HCT116 (cell line): ENCODE results near the gene CCND2. TPM values are rescaled to one million over a fixed set of nuclear protein-coding genes. Genes with fewer than 3 reads are reported as not detected.

ENCODE experiments used
- ATAC-seq: fragments of 200-7000 bp; cut with Tn5 transposase; 2 replicates; pipeline ENCODE4 v1.9.1; 2020; ENCODE audit warnings: mild to moderate bottlenecking, moderate library complexity
- BruUV-seq: library from RNA; stranded (reverse); fragments of 400-500 nt; replicated peaks from 2 replicates; lab custom pipeline; 2021; lab: Mats Ljungman, UMichigan
- CTCF ChIA-PET: fragments of 300-600 bp; sonication (Branson Sonifier 250); formaldehyde crosslinking; loops from one replicate; lab custom pipeline; 2021; ENCODE audit warnings: antibody characterized with exemption; lab: Charles Lee
- POLR2A ChIA-PET: fragments of 300-600, 350-600 bp; sonication (Branson Sonifier 250); formaldehyde crosslinking; loops from one replicate; lab custom pipeline; 2021; ENCODE audit warnings: antibody characterized with exemption; lab: Charles Lee
- RAD21 ChIA-PET, 2 experiments: fragments of 300-600 bp; sonication (Branson Sonifier 250); formaldehyde crosslinking; loops; one replicate each; lab custom pipeline; 2023; ENCODE audit warnings: low total read pairs in 2 of 2; ENCODE audit not compliant: uncharacterized antibody in 2 of 2, unreplicated experiment in 2 of 2, low non-redundant PET in 1 of 2; lab: Charles Lee
- DNase-seq: peaks from one replicate; pipeline ENCODE4 v3.0.0-alpha.2; 2010; ENCODE audit warnings: low read depth, low spot score
- H2AFZ ChIP-seq: fragments of 200-600 bp; shearing (Covaris generic), sonication (generic); 2 replicates; pipeline ENCODE4 v1.6.1; 2017; ENCODE audit warnings: low read depth, mixed run types, mixed read lengths, antibody characterized with exemption, low read length; ENCODE audit not compliant: poor library complexity, severe bottlenecking
- H3K27ac ChIP-seq: 2 replicates; pipeline ENCODE4 v1.5.1; 2012; ENCODE audit warnings: low read depth, low read length
- H3K27me3 ChIP-seq: fragments of 200-600 bp; sonication (generic); 2 replicates; pipeline ENCODE4 v1.6.1; 2016; ENCODE audit warnings: mixed run types, low read length, mixed read lengths; ENCODE audit not compliant: insufficient read depth
- H3K36me3 ChIP-seq, 2 experiments: fragments of 200-500 bp in 1 of 2; fragments of 200-600 bp in 1 of 2; sonication (Bioruptor generic) in 1 of 2; sonication (generic) in 1 of 2; 2 replicates each; pipeline versions ENCODE4 v1.5.1 to v1.6.1; 2014 to 2016; ENCODE audit warnings: low read length in 2 of 2, inconsistent platforms in 1 of 2, mixed read lengths in 1 of 2, mixed run types in 1 of 2; ENCODE audit not compliant: insufficient read depth in 2 of 2, control insufficient read depth in 1 of 2
- H3K4me1 ChIP-seq, 2 experiments: fragments of 200-600 bp in 1 of 2; sonication (generic) in 1 of 2; 2 replicates each; pipeline versions ENCODE4 v1.5.1 to v1.6.1; 2012 to 2017; ENCODE audit warnings: low read length in 2 of 2, inconsistent platforms in 1 of 2, mild to moderate bottlenecking in 1 of 2, mixed read lengths in 1 of 2, mixed run types in 1 of 2, moderate library complexity in 1 of 2; ENCODE audit not compliant: insufficient read depth in 2 of 2, control insufficient read depth in 1 of 2
- H3K4me2 ChIP-seq: fragments of 200-600 bp; sonication (generic); 2 replicates; pipeline ENCODE4 v1.6.1; 2017; ENCODE audit warnings: mixed run types, low read length, mixed read lengths
- H3K4me3 ChIP-seq, 2 experiments: fragments of 200-600 bp in 1 of 2; sonication (generic) in 1 of 2; replicated peaks in 1 of 2; 2 replicates each; pipeline ENCODE4 v1.5.1; 2011 to 2016; ENCODE audit warnings: low read length in 2 of 2, control low read depth in 1 of 2, low read depth in 1 of 2, mild to moderate bottlenecking in 1 of 2, mixed read lengths in 1 of 2, mixed run types in 1 of 2
- H3K79me2 ChIP-seq: fragments of 200-600 bp; sonication (generic); 2 replicates; pipeline ENCODE4 v1.6.1; 2017; ENCODE audit warnings: mild to moderate bottlenecking, mixed run types, low read length, moderate library complexity, mixed read lengths; ENCODE audit not compliant: insufficient read depth
- H3K9ac ChIP-seq: fragments of 200-600 bp; sonication (generic); 2 replicates; pipeline ENCODE4 v1.6.1; 2016; ENCODE audit warnings: low read length, mixed read lengths
- H3K9me2 ChIP-seq: fragments of 200-600 bp; sonication (generic), shearing (Covaris generic); 2 replicates; pipeline ENCODE4 v1.6.1; 2017; ENCODE audit warnings: mixed run types, mild to moderate bottlenecking, moderate library complexity; ENCODE audit not compliant: insufficient read depth
- H3K9me3 ChIP-seq, 2 experiments: fragments of 200-500 bp in 1 of 2; fragments of 200-600 bp in 1 of 2; sonication (Bioruptor generic) in 1 of 2; sonication (generic) in 1 of 2; 2 replicates each; pipeline ENCODE4 v1.6.1; 2014 to 2017; ENCODE audit warnings: low read length in 2 of 2, mixed read lengths in 2 of 2, inconsistent platforms in 1 of 2, low read depth in 1 of 2, mild to moderate bottlenecking in 1 of 2, mixed run types in 1 of 2, moderate library complexity in 1 of 2; ENCODE audit not compliant: control insufficient read depth in 1 of 2, insufficient read depth in 1 of 2
- H4K20me1 ChIP-seq: fragments of 200-600 bp; sonication (generic), shearing (Covaris generic); 2 replicates; pipeline ENCODE4 v1.6.1; 2017; ENCODE audit warnings: mixed run types, mild to moderate bottlenecking, moderate library complexity; ENCODE audit not compliant: insufficient read depth
- CBX3 ChIP-seq: IDR thresholded peaks from 2 replicates; pipeline ENCODE4 v1.6.1; 2012; ENCODE audit warnings: low read depth
- JUND ChIP-seq: IDR thresholded peaks from 2 replicates; pipeline ENCODE4 v1.6.1; 2012
- POLR2AphosphoS5 ChIP-seq: IDR thresholded peaks from 2 replicates; pipeline ENCODE4 v1.6.1; 2011; ENCODE audit warnings: mild to moderate bottlenecking, low read depth, low read length, moderate library complexity
- RAD21 ChIP-seq: IDR thresholded peaks from 2 replicates; pipeline ENCODE4 v1.6.1; 2012; ENCODE audit warnings: low read depth, mild to moderate bottlenecking
- SIN3A ChIP-seq: IDR thresholded peaks from 2 replicates; pipeline ENCODE4 v1.6.1; 2012; ENCODE audit warnings: low read depth
- SP1 ChIP-seq: IDR thresholded peaks from 2 replicates; pipeline ENCODE4 v1.6.1; 2012; ENCODE audit warnings: low read depth
- SRF ChIP-seq: IDR thresholded peaks from 2 replicates; pipeline ENCODE4 v1.6.1; 2012; ENCODE audit warnings: low read depth
- intact Hi-C: fragments of 100-400 bp; cut with micrococcal nuclease; formaldehyde crosslinking; loops from 2 replicates; pipeline ENCODE4 v1.10.0; 2022
- total RNA-seq: library from RNA; stranded (reverse); gene quantifications from one replicate; pipeline ENCODE4 v1.2.1, GENCODE V29; 2021; ENCODE audit not compliant: unreplicated experiment
- TF ChIP-seq, protein P1 (sequence below), 3 experiments: fragments of 200-600 bp in 1 of 3; sonication (generic) in 1 of 3; IDR thresholded peaks in 2 of 3; conservative IDR thresholded peaks in 1 of 3; 2 replicates each; pipeline ENCODE4 v1.5.1; 2012 to 2017; ENCODE audit warnings: low read depth in 2 of 3, low read length in 2 of 3, antibody characterized with exemption in 1 of 3, borderline replicate concordance in 1 of 3, control low read depth in 1 of 3, mild to moderate bottlenecking in 1 of 3, mixed read lengths in 1 of 3, mixed run types in 1 of 3, moderate library complexity in 1 of 3; ENCODE audit not compliant: insufficient read depth in 1 of 3
- TF ChIP-seq, protein P2 (sequence below): IDR thresholded peaks from 2 replicates; pipeline ENCODE4 v1.6.1; 2012

The CCND2 gene
- total RNA-seq, 1 experiment from 2014 or later: 1.1 TPM

DNA sequence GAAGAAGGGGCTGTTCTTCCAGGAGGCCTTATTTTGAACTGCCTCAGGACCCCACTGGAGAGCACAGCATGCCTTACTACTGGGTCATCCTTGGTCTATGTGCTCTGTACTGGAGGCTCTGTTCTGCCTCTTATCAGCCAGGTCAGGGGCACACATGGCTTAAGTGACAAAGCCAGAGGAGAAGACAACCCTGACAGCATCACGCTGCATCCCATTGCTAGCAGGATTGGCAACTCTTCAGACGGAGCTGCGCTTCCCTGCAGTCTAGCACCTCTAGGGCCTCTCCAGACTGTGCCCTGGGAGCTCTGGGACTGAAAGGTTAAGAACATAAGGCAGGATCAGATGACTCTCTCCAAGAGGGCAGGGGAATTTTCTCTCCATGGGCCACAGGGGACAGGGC, 30.2 kb downstream of the CCND2 start:
- no peaks in the 10 kb centered on the region for H4K20me1 ChIP-seq
- peaks cover 8 to 14% of the 10 kb centered on the region in 2 experiments for H3K4me1 ChIP-seq
- no peaks in the 10 kb centered on the region for H3K9me2 ChIP-seq
- POLR2A ChIA-PET: no interaction called here
- no peak overlapping the region for H2AFZ ChIP-seq
- TF ChIP-seq JUND: no peak
- ATAC-seq (no peak), DNase-seq (no peak)
- CTCF ChIA-PET: no interaction called here
- no peaks in the 10 kb centered on the region for H3K79me2 ChIP-seq
- H3K4me2 ChIP-seq: no peak overlapping the region
- intact Hi-C loops: no loop called here
- no peak overlapping the region for H3K27ac ChIP-seq
- no peaks in the 10 kb centered on the region for H3K9me3 ChIP-seq
- H3K9ac ChIP-seq: no peak overlapping the region
- BruUV-seq: no TSS peak
- RAD21 ChIA-PET: no interaction called here
- H3K4me3 ChIP-seq: no peak overlapping the region
- H3K27me3 ChIP-seq: peaks cover 51% of the 10 kb centered on the region
- H3K36me3 ChIP-seq: no peaks in the 10 kb centered on the region

DNA sequence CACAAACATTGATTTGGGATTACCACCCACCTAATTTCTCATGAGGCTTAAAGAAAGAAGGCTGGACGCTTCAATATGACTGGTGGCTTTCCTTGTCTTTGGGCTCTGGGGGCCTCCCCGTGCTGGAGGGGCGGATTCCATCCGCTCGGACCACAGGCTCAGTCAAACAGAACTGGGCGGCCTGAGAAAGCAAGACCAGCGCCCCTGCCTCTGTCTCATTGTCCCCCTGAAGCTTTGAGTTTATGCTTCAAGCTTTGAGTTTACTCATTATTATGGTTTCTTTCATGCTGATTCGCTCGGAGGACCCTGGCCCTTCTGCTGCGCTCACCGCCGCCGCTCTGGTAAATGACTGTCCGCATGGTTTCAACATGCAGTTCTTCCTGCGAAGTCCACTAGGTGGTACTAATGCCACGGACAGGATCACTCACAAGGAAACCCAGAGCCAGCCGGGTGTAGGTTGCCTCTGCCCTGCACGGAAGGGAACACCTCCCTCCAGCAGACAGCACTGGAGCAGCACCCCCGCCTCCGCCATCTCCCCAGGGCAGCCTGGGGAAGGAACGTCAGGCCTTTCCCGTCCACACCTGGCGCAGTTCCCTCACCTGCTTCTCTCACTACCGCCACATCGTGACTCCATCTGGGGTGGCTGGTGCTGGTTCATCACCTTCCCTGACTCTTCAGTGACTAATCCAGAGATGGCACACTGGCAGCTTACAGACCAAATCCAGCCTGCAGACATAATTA, 34.2 kb downstream of the CCND2 start:
- Histone ChIP-seq H3K27me3 (peaks cover 20% of the 10 kb centered on the region), H3K9ac (peak overlapping the region; percentile 24), H3K9me2 (no peaks in the 10 kb centered on the region), H3K27ac (peak overlapping the region; percentile 39; the same call in 1 of the 2 replicates), H3K79me2 (no peaks in the 10 kb centered on the region), H2AFZ (peak overlapping the region; percentile 89), H3K4me1 (peaks cover 8 to 19% of the 10 kb centered on the region in 2 experiments), H4K20me1 (no peaks in the 10 kb centered on the region), H3K4me2 (peak overlapping the region; percentile 77), H3K36me3 (no peaks in the 10 kb centered on the region), H3K9me3 (no peaks in the 10 kb centered on the region), H3K4me3 (peak overlapping the region; percentile 15 to 39)
- TF ChIP-seq RAD21: peak; percentile 83
- TF ChIP-seq JUND: no peak
- TF ChIP-seq SIN3A: no peak
- TF ChIP-seq, protein P1, sequence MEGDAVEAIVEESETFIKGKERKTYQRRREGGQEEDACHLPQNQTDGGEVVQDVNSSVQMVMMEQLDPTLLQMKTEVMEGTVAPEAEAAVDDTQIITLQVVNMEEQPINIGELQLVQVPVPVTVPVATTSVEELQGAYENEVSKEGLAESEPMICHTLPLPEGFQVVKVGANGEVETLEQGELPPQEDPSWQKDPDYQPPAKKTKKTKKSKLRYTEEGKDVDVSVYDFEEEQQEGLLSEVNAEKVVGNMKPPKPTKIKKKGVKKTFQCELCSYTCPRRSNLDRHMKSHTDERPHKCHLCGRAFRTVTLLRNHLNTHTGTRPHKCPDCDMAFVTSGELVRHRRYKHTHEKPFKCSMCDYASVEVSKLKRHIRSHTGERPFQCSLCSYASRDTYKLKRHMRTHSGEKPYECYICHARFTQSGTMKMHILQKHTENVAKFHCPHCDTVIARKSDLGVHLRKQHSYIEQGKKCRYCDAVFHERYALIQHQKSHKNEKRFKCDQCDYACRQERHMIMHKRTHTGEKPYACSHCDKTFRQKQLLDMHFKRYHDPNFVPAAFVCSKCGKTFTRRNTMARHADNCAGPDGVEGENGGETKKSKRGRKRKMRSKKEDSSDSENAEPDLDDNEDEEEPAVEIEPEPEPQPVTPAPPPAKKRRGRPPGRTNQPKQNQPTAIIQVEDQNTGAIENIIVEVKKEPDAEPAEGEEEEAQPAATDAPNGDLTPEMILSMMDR (IDR thresholded peaks at IDR 0.05 in 2 of 3, conservative IDR thresholded peaks at IDR 0.05 in 1 of 3; ENCODE audit: borderline replicate concordance in 1 of 3, insufficient read depth in 1 of 3, low read depth in 2 of 3, low read length in 2 of 3): peak; percentile 72 to 83 (median 79)
- TF ChIP-seq POLR2AphosphoS5: 0 out of 2 replicates have a peak, but pooled peaks have one; percentile 18
- no peak for TF ChIP-seq SRF
- TF ChIP-seq CBX3: no peak
- TF ChIP-seq, protein P2, sequence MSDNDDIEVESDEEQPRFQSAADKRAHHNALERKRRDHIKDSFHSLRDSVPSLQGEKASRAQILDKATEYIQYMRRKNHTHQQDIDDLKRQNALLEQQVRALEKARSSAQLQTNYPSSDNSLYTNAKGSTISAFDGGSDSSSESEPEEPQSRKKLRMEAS: peak; percentile 49; the same call in 1 of the 2 replicates
- TF ChIP-seq SP1: no peak
- DNase-seq: peak; percentile 77
- intact Hi-C loops: loop anchor here (1.0 to 5.0 kb wide), 2 partner anchors 220 to 450 kb away; no protein-coding TSS in a partner anchor
- peak; percentile 97 for ATAC-seq
- ChIA-PET CTCF (interaction anchor here (0.7 to 1.0 kb wide), 2 partner anchors 29 to 422 kb away, joined by 3 read pairs; no protein-coding TSS in a partner anchor), RAD21 (no interaction called here), POLR2A (no interaction called here)
- no TSS peak for BruUV-seq
